GM23338 (cell line): ENCODE results near the gene SHANK1. TPM values are rescaled to one million over a fixed set of nuclear protein-coding genes. Genes with fewer than 3 reads are reported as not detected.

Experiments
- ATAC-seq: fragments of 200-7000 bp; cut with Tn5 transposase; 3 replicates; pipeline ENCODE4 v1.9.1; 2020
- DNase-seq: peaks from one replicate; pipeline ENCODE4 v3.0.0-alpha.2; 2015; ENCODE audit warnings: low spot score
- H2AFZ ChIP-seq: fragments of 200-600 bp; sonication (generic); 2 replicates; pipeline ENCODE4 v1.8.0; 2016; ENCODE audit warnings: antibody characterized with exemption, mild to moderate bottlenecking, moderate library complexity
- H3F3A ChIP-seq: fragments of 200-600 bp; sonication (generic); replicated peaks from 2 replicates; pipeline ENCODE4 v1.8.0; 2017; ENCODE audit warnings: antibody characterized with exemption, mixed run types, low read depth
- H3K27ac ChIP-seq: fragments of 200-600 bp; sonication (generic); 2 replicates; pipeline ENCODE4 v1.6.1; 2016; ENCODE audit warnings: low read depth
- H3K27me3 ChIP-seq: fragments of 200-600 bp; sonication (generic); 2 replicates; pipeline ENCODE4 v1.8.0; 2016; ENCODE audit warnings: mild to moderate bottlenecking, mixed run types, moderate library complexity; ENCODE audit not compliant: insufficient read depth
- H3K36me3 ChIP-seq: fragments of 200-600 bp; sonication (generic); 2 replicates; pipeline ENCODE4 v1.8.0; 2016; ENCODE audit warnings: mild to moderate bottlenecking; ENCODE audit not compliant: insufficient read depth
- H3K4me1 ChIP-seq: fragments of 200-600 bp; sonication (generic); 2 replicates; pipeline ENCODE4 v1.8.0; 2016; ENCODE audit warnings: mild to moderate bottlenecking, moderate library complexity; ENCODE audit not compliant: insufficient read depth
- H3K4me2 ChIP-seq: fragments of 200-600 bp; sonication (generic); 2 replicates; pipeline ENCODE4 v1.7.1; 2017; ENCODE audit warnings: mixed run types
- H3K4me3 ChIP-seq: fragments of 200-600 bp; sonication (generic); 2 replicates; pipeline ENCODE4 v1.6.1; 2016; ENCODE audit warnings: mixed run types
- H3K79me2 ChIP-seq: fragments of 200-600 bp; sonication (generic); replicated peaks from 2 replicates; pipeline ENCODE4 v1.8.0; 2017; ENCODE audit warnings: mild to moderate bottlenecking; ENCODE audit not compliant: insufficient read depth
- H3K9me2 ChIP-seq: fragments of 200-600 bp; sonication (generic); 2 replicates; pipeline ENCODE4 v1.8.0; 2017; ENCODE audit not compliant: insufficient read depth
- H4K20me1 ChIP-seq: fragments of 200-600 bp; sonication (generic); replicated peaks from 2 replicates; pipeline ENCODE4 v1.8.0; 2017; ENCODE audit warnings: mild to moderate bottlenecking; ENCODE audit not compliant: insufficient read depth
- H3K27ac Mint-ChIP-seq: 2 replicates; pipeline ENCODE4 v1.8.0; 2020; ENCODE audit warnings: inconsistent platforms, mild to moderate bottlenecking, moderate library complexity, mixed read lengths
- H3K27me3 Mint-ChIP-seq: 3 replicates; pipeline ENCODE4 v1.8.0; 2022; ENCODE audit warnings: low read depth, mild to moderate bottlenecking, moderate library complexity, mixed read lengths, inconsistent platforms; ENCODE audit not compliant: insufficient read depth, poor library complexity
- H3K36me3 Mint-ChIP-seq: 3 replicates; pipeline ENCODE4 v1.8.0; 2021; ENCODE audit warnings: low read depth, mild to moderate bottlenecking, inconsistent platforms, moderate library complexity, mixed read lengths
- H3K4me1 Mint-ChIP-seq: 3 replicates; pipeline ENCODE4 v1.8.0; 2020; ENCODE audit warnings: mild to moderate bottlenecking, inconsistent platforms, mixed read lengths
- H3K4me3 Mint-ChIP-seq: 3 replicates; pipeline ENCODE4 v1.8.0; 2021; ENCODE audit warnings: moderate library complexity, mild to moderate bottlenecking, inconsistent platforms, mixed read lengths
- H3K9me3 Mint-ChIP-seq: 3 replicates; pipeline ENCODE4 v1.8.0; 2020; ENCODE audit warnings: moderate library complexity, mild to moderate bottlenecking, inconsistent platforms, mixed read lengths
- ETS1 ChIP-seq: IDR thresholded peaks from 2 replicates; pipeline ENCODE4 v1.6.1; 2016; ENCODE audit warnings: antibody characterized with exemption
- EZH2phosphoT487 ChIP-seq: fragments of 200-600 bp; sonication (generic); IDR thresholded peaks from one replicate; pipeline ENCODE4 v1.8.1; 2018; ENCODE audit warnings: antibody characterized with exemption; ENCODE audit not compliant: unreplicated experiment
- NANOG ChIP-seq: IDR thresholded peaks from 2 replicates; pipeline ENCODE4 v1.6.1; 2016; ENCODE audit warnings: antibody characterized with exemption, borderline replicate concordance
- POLR2AphosphoS5 ChIP-seq: IDR thresholded peaks from 2 replicates; pipeline ENCODE4 v1.6.1; 2016; ENCODE audit warnings: antibody characterized with exemption, low read depth
- REST ChIP-seq: IDR thresholded peaks from one replicate; pipeline ENCODE4 v1.6.1; 2018; ENCODE audit warnings: antibody characterized with exemption; ENCODE audit not compliant: unreplicated experiment
- ZNF114 ChIP-seq: fragments of 250-450 bp; sonication (Bioruptor Pico); IDR thresholded peaks from 2 replicates; pipeline ENCODE4 v1.5.0; 2020; ENCODE audit warnings: mild to moderate bottlenecking, moderate library complexity
- ZNF331 ChIP-seq: fragments of 250-450 bp; sonication (Bioruptor Pico); IDR thresholded peaks from 2 replicates; pipeline ENCODE4 v1.5.0; 2020; ENCODE audit warnings: low read depth, mild to moderate bottlenecking, moderate library complexity
- ZNF462 ChIP-seq: fragments of 250-450 bp; sonication (Bioruptor Pico); IDR thresholded peaks from 2 replicates; pipeline ENCODE4 v1.5.0; 2020; ENCODE audit warnings: mild to moderate bottlenecking, moderate library complexity
- polyA plus RNA-seq: library from polyadenylated mRNA; unstranded; fragments of >200 nt; fragmentation: Nextera tagmentation; extraction: Ambion mirVana; gene quantifications from 2 replicates; pipeline ENCODE4 v1.2.1, GENCODE V29; 2016
- total RNA-seq: library from RNA; depleted of rRNA; stranded (reverse); fragments of >200 nt; shearing (Covaris generic); gene quantifications from 2 replicates; pipeline ENCODE4 v1.2.3, GENCODE V29; 2014
- TF ChIP-seq, protein P1 (sequence below), 2 experiments: fragments of 200-600 bp in 1 of 2; sonication (generic) in 1 of 2; conservative IDR thresholded peaks; 2 replicates each; pipeline versions ENCODE4 v1.5.1 to v1.6.1; 2016 to 2017; ENCODE audit warnings: antibody characterized with exemption in 2 of 2, low read depth in 2 of 2, mild to moderate bottlenecking in 2 of 2, moderate library complexity in 1 of 2

Gene SHANK1
- total and polyA plus RNA-seq, 2 experiments from 2014 or later, result 0.23 to 4.1 TPM

- Mint-ChIP-seq H3K9me3 (peaks cover 94% of the 10 kb centered on the region), H3K4me1 (no peaks in the 10 kb centered on the region; the same call in 2 of the 3 replicates), H3K36me3 (peaks cover 58% of the 10 kb centered on the region), H3K27me3 (peaks cover 15% of the 10 kb centered on the region), H3K4me3 (peak overlapping the region; percentile 68; the same call in 2 of the 3 replicates), H3K27ac (no peak overlapping the region)
- Histone ChIP-seq H3K27me3 (no peaks in the 10 kb centered on the region), H2AFZ (peak overlapping the region; percentile 70; the same call in 1 of the 2 replicates), H3K36me3 (no peaks in the 10 kb centered on the region), H3K9me2 (no peaks in the 10 kb centered on the region), H3K79me2 (no peaks in the 10 kb centered on the region), H4K20me1 (no peaks in the 10 kb centered on the region; the same call in 1 of the 2 replicates), H3F3A (0 out of 2 replicates have a peak, but pooled peaks cover 2% of the 10 kb centered on the region), H3K4me1 (peaks cover 26% of the 10 kb centered on the region), H3K4me2 (peak overlapping the region; percentile 93), H3K27ac (peak overlapping the region; percentile 82), H3K4me3 (peak overlapping the region; percentile 94)
- TF ChIP-seq REST (no peak), ZNF114 (CRISPR knock-in tag) (no peak), POLR2AphosphoS5 (peak; percentile 89), ZNF331 (CRISPR knock-in tag) (no peak), ETS1 (0 out of 2 replicates have a peak, but pooled peaks have one; percentile 43), EZH2phosphoT487 (no peak), NANOG (no peak), ZNF462 (CRISPR knock-in tag) (no peak)
- TF ChIP-seq, protein P1, sequence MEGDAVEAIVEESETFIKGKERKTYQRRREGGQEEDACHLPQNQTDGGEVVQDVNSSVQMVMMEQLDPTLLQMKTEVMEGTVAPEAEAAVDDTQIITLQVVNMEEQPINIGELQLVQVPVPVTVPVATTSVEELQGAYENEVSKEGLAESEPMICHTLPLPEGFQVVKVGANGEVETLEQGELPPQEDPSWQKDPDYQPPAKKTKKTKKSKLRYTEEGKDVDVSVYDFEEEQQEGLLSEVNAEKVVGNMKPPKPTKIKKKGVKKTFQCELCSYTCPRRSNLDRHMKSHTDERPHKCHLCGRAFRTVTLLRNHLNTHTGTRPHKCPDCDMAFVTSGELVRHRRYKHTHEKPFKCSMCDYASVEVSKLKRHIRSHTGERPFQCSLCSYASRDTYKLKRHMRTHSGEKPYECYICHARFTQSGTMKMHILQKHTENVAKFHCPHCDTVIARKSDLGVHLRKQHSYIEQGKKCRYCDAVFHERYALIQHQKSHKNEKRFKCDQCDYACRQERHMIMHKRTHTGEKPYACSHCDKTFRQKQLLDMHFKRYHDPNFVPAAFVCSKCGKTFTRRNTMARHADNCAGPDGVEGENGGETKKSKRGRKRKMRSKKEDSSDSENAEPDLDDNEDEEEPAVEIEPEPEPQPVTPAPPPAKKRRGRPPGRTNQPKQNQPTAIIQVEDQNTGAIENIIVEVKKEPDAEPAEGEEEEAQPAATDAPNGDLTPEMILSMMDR (conservative IDR thresholded peaks at IDR 0.05; ENCODE audit: low read depth in 2 of 2), result no peak
- ATAC-seq (peak; percentile 88), DNase-seq (peak; percentile 100)
These were observed 61.7 kb downstream of the SHANK1 start for GRCh38 chr19:50657712-50658440.
